Parathyroid adenoma (tissue), 2 donors: ENCODE data around the gene NELFE.

Source experiments
- H2AFZ ChIP-seq: fragments of 300-600 bp; sonication (generic); one replicate; pipeline ENCODE4 v1.7.0; 2017; ENCODE audit warnings: antibody characterized with exemption, mild to moderate bottlenecking
- H3K27ac ChIP-seq: fragments of 300-600 bp; sonication (generic); one replicate; pipeline ENCODE4 v1.7.0; 2017
- H3K27me3 ChIP-seq: fragments of 300-600 bp; sonication (generic); one replicate; pipeline ENCODE4 v1.7.0; 2017; ENCODE audit warnings: low read length; ENCODE audit not compliant: control insufficient read depth, insufficient read depth
- H3K36me3 ChIP-seq: fragments of 300-600 bp; sonication (generic); one replicate; pipeline ENCODE4 v1.7.0; 2017; ENCODE audit warnings: low read length; ENCODE audit not compliant: control insufficient read depth, insufficient read depth
- H3K4me1 ChIP-seq: fragments of 300-600 bp; sonication (generic); one replicate; pipeline ENCODE4 v1.7.0; 2017; ENCODE audit warnings: control low read depth
- H3K4me2 ChIP-seq: fragments of 300-600 bp; sonication (generic); one replicate; pipeline ENCODE4 v1.7.0; 2017; ENCODE audit warnings: low read length
- H3K4me3 ChIP-seq: fragments of 300-600 bp; sonication (generic); one replicate; pipeline ENCODE4 v1.7.0; 2017; ENCODE audit warnings: low read depth, low read length
- H3K79me2 ChIP-seq: fragments of 300-600 bp; sonication (generic); one replicate; pipeline ENCODE4 v1.7.0; 2017; ENCODE audit warnings: control low read depth
- H3K9ac ChIP-seq: fragments of 300-600 bp; sonication (generic); one replicate; pipeline ENCODE4 v1.7.0; 2017; ENCODE audit warnings: mild to moderate bottlenecking
- H3K9me3 ChIP-seq: fragments of 300-600 bp; sonication (generic); one replicate; pipeline ENCODE4 v1.7.0; 2017; ENCODE audit warnings: low read length; ENCODE audit not compliant: control insufficient read depth
- TF ChIP-seq, protein P1 (sequence below): fragments of 300-600 bp; sonication (generic); IDR thresholded peaks from one replicate; pipeline ENCODE4 v1.7.0; 2017; ENCODE audit warnings: antibody characterized with exemption, mild to moderate bottlenecking
- donor health status: primary hyperparathyroidism.

The NELFE gene

DNA sequence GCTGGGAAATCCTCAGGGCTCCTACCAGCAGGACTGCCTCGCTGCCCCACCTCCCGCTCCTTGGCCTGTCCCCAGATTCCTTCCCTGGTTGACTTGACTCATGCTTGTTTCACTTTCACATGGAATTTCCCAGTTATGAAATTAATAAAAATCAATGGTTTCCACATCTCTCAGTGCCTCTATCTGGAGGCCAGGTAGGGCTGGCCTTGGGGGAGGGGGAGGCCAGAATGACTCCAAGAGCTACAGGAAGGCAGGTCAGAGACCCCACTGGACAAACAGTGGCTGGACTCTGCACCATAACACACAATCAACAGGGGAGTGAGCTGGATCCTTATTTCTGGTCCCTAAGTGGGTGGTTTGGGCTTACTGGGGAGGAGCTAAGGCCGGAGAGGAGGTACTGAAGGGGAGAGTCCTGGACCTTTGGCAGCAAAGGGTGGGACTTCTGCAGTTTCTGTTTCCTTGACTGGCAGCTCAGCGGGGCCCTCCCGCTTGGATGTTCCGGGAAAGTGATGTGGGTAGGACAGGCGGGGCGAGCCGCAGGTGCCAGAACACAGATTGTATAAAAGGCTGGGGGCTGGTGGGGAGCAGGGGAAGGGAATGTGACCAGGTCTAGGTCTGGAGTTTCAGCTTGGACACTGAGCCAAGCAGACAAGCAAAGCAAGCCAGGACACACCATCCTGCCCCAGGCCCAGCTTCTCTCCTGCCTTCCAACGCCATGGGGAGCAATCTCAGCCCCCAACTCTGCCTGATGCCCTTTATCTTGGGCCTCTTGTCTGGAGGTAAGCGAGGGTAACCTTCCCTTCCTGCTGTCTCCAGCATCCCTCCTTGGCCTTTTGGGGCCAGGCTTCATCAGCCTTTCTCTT, 13.0 kb downstream of the NELFE start, which contains the start of gene CFB:
TSS of gene CFB (plus strand) at position 589 of the 863 bp plus-strand sequence. CDS start at position 716, 127 bp downstream.
- peak within 1 kb of the TSS; percentile 43 for H3K4me3 ChIP-seq
- no peaks in the 10 kb centered on the region for H3K9me3 ChIP-seq
- TF ChIP-seq, protein P1, sequence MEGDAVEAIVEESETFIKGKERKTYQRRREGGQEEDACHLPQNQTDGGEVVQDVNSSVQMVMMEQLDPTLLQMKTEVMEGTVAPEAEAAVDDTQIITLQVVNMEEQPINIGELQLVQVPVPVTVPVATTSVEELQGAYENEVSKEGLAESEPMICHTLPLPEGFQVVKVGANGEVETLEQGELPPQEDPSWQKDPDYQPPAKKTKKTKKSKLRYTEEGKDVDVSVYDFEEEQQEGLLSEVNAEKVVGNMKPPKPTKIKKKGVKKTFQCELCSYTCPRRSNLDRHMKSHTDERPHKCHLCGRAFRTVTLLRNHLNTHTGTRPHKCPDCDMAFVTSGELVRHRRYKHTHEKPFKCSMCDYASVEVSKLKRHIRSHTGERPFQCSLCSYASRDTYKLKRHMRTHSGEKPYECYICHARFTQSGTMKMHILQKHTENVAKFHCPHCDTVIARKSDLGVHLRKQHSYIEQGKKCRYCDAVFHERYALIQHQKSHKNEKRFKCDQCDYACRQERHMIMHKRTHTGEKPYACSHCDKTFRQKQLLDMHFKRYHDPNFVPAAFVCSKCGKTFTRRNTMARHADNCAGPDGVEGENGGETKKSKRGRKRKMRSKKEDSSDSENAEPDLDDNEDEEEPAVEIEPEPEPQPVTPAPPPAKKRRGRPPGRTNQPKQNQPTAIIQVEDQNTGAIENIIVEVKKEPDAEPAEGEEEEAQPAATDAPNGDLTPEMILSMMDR, result no peak
- peaks cover 43% of the 10 kb centered on the region for H3K4me1 ChIP-seq
- peak within 1 kb of the TSS; percentile 62 for H2AFZ ChIP-seq
- peak within 1 kb of the TSS; percentile 75 for H3K4me2 ChIP-seq
- H3K36me3 ChIP-seq, result no peaks in the 10 kb centered on the region
- H3K27ac ChIP-seq, result peak within 1 kb of the TSS; percentile 94
- peak within 1 kb of the TSS; percentile 2 for H3K9ac ChIP-seq
- H3K79me2 ChIP-seq, result peaks cover 6% of the 10 kb centered on the region
- no peaks in the 10 kb centered on the region for H3K27me3 ChIP-seq

DNA sequence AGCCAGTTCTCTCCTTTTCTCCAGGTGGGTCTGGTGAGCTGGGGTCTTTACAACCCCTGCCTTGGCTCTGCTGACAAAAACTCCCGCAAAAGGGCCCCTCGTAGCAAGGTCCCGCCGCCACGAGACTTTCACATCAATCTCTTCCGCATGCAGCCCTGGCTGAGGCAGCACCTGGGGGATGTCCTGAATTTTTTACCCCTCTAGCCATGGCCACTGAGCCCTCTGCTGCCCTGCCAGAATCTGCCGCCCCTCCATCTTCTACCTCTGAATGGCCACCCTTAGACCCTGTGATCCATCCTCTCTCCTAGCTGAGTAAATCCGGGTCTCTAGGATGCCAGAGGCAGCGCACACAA, 13.6 kb downstream of the NELFE start:
- Histone ChIP-seq H3K27ac (peak overlapping the region; percentile 94), H3K36me3 (no peaks in the 10 kb centered on the region), H3K9me3 (no peaks in the 10 kb centered on the region), H3K4me1 (peaks cover 43% of the 10 kb centered on the region), H3K79me2 (peaks cover 6% of the 10 kb centered on the region), H3K9ac (no peak overlapping the region), H3K27me3 (no peaks in the 10 kb centered on the region), H3K4me3 (peak overlapping the region; percentile 43), H2AFZ (peak overlapping the region; percentile 62), H3K4me2 (peak overlapping the region; percentile 75)
- TF ChIP-seq, protein P1, result no peak

DNA sequence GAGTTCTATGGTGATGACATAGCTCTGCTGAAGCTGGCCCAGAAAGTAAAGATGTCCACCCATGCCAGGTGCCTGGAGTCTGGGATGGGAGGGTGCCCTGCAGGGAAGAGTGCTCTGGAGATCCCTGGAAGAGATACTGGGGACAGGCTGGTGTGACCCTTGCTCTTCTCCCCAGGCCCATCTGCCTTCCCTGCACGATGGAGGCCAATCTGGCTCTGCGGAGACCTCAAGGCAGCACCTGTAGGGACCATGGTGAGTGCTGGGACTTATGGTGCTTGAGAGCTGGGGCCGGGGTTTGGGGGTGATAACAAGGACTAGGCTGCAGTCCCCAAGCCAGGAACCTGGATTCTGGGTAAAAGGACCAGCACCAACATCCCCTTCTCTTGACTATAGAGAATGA, 15.0 kb downstream of the NELFE start:
- Histone ChIP-seq H3K4me2 (no peak overlapping the region), H3K9me3 (no peaks in the 10 kb centered on the region), H3K4me3 (no peak overlapping the region), H2AFZ (no peak overlapping the region), H3K9ac (no peak overlapping the region), H3K36me3 (no peaks in the 10 kb centered on the region), H3K4me1 (peaks cover 32% of the 10 kb centered on the region), H3K79me2 (peaks cover 6% of the 10 kb centered on the region), H3K27ac (no peak overlapping the region), H3K27me3 (no peaks in the 10 kb centered on the region)
- TF ChIP-seq, protein P1, result no peak

DNA sequence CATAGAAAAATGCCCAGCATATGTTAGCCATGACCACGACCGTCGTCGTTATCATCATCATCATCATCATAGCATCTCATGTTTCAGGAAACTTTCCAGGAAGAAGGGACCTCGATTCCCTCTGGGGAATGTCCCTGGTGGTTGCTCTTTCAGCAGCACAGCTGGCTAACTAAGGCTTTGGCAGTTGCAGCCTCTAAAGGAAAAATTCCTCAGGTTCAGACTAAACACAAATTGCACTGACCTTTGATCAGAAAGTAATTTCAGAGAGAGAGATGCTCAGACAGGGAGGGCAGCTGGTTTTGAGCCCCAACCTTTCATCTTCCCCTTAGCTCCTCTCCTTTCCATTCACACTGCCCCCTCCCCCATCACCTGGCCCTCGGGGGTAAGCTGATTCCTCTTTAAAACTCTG, 18.5 kb downstream of the NELFE start:
- Histone ChIP-seq H3K27me3 (no peaks in the 10 kb centered on the region), H2AFZ (peak overlapping the region; percentile 63), H3K9me3 (no peaks in the 10 kb centered on the region), H3K79me2 (no peaks in the 10 kb centered on the region), H3K4me3 (no peak overlapping the region), H3K27ac (peak overlapping the region; percentile 33), H3K4me2 (no peak overlapping the region), H3K4me1 (peaks cover 16% of the 10 kb centered on the region), H3K36me3 (no peaks in the 10 kb centered on the region), H3K9ac (no peak overlapping the region)
- TF ChIP-seq, protein P1, result no peak

DNA sequence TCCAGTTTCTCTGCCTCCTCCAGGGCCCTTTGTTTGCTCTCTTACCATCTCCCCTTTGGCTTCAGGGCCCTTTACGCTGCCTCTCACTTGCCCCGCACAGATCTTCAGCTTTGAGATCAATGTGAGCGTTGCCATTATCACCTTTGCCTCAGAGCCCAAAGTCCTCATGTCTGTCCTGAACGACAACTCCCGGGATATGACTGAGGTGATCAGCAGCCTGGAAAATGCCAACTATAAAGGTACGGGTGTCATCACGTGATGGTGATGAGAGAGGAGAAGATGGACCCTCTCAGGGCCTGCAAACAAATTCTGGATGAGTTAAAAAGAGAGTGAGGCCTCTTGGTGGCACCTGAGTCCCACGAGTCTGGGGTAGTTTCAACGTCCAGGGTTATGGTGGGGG, 22.9 kb downstream of the NELFE start:
- H3K27ac ChIP-seq, result no peak overlapping the region
- no peak overlapping the region for H3K4me2 ChIP-seq
- H3K9ac ChIP-seq, result no peak overlapping the region
- no peaks in the 10 kb centered on the region for H3K9me3 ChIP-seq
- peaks cover 8% of the 10 kb centered on the region for H3K4me1 ChIP-seq
- no peaks in the 10 kb centered on the region for H3K27me3 ChIP-seq
- no peak overlapping the region for H2AFZ ChIP-seq
- H3K4me3 ChIP-seq, result no peak overlapping the region
- TF ChIP-seq, protein P1, result no peak
- H3K36me3 ChIP-seq, result no peaks in the 10 kb centered on the region
- no peaks in the 10 kb centered on the region for H3K79me2 ChIP-seq
